BLaER1 treated with 17β-estradiol and CSF1 and Interleukin-3, amounts not matched to agents 10 nM and 100 nM (cell line): ENCODE data around the gene ACADVL.
A peak's percentile ranks its signal among the peaks of the same experiment; 100 is the strongest.

Experiments used
- H3K27ac ChIP-seq, 11 experiments: shearing (Covaris generic); formaldehyde crosslinking; 2 replicates each; pipeline ENCODE4 v1.8.1; 2022
- H3K27me3 ChIP-seq, 11 experiments: shearing (Covaris generic); formaldehyde crosslinking; 2 replicates each; pipeline ENCODE4 v1.8.1; 2022
- H3K36me3 ChIP-seq, 11 experiments: shearing (Covaris generic); formaldehyde crosslinking; 2 replicates each; pipeline ENCODE4 v1.8.1; 2022
- H3K4me1 ChIP-seq, 10 experiments: shearing (Covaris generic); formaldehyde crosslinking; 2 replicates each; pipeline ENCODE4 v1.8.1; 2022
- H3K4me2 ChIP-seq, 11 experiments: shearing (Covaris generic); formaldehyde crosslinking; 2 replicates each; pipeline ENCODE4 v1.8.1; 2022
- H3K4me3 ChIP-seq, 10 experiments: shearing (Covaris generic); formaldehyde crosslinking; 2 replicates each; pipeline ENCODE4 v1.8.1; 2022
- H3K9ac ChIP-seq, 11 experiments: shearing (Covaris generic); formaldehyde crosslinking; 2 replicates each; pipeline ENCODE4 v1.8.1; 2022
- H3K9me3 ChIP-seq, 11 experiments: shearing (Covaris generic); formaldehyde crosslinking; replicated peaks in 1 of 11; 2 replicates each; pipeline ENCODE4 v1.8.1; 2022
- H4K20me1 ChIP-seq, 11 experiments: shearing (Covaris generic); formaldehyde crosslinking; 2 replicates each; pipeline ENCODE4 v1.8.1; 2022
- Cebpa-rat ChIP-seq, 11 experiments: shearing (Covaris generic); IDR thresholded peaks; 2 replicates each; pipeline ENCODE4 v1.8.1; 2022

ACADVL gene

GRCh38 chr17:7232114-7232513, 12.4 kb downstream of the ACADVL start:
- peaks cover 47 to 66% (median 48%) of the 10 kb centered on the region in 10 experiments for H3K4me1 ChIP-seq
- no peak overlapping the region for H3K27ac ChIP-seq
- H3K9ac ChIP-seq: peak overlapping the region in 3 of 11 experiments; percentile 16 to 97 (median 29); a peak in 4 of 22 replicates
- H3K9me3 ChIP-seq: no peaks in the 10 kb centered on the region
- peak overlapping the region in 9 of 10 experiments; percentile 66 to 88 (median 77); a peak in 10 of 20 replicates for H3K4me3 ChIP-seq
- H3K4me2 ChIP-seq: peak overlapping the region; percentile 91 to 99 (median 94)
- H3K36me3 ChIP-seq: peaks cover 58 to 71% (median 64%) of the 10 kb centered on the region in 11 experiments
- no peak for TF ChIP-seq Cebpa-rat (IDR thresholded peaks at IDR 0.05)
- H4K20me1 ChIP-seq: peaks cover 21 to 73% (median 40%) of the 10 kb centered on the region in 11 experiments; a peak in 21 of 22 replicates
- H3K27me3 ChIP-seq: no peaks in the 10 kb centered on the region

- H3K27me3 ChIP-seq: no peaks in the 10 kb centered on the region
- peak overlapping the region; percentile 91 to 99 (median 94) for H3K4me2 ChIP-seq
- H4K20me1 ChIP-seq: peaks cover 27 to 76% (median 45%) of the 10 kb centered on the region in 11 experiments; a peak in 21 of 22 replicates
- H3K4me1 ChIP-seq: peaks cover 52 to 60% (median 53%) of the 10 kb centered on the region in 10 experiments
- peaks cover 46 to 58% (median 53%) of the 10 kb centered on the region in 11 experiments for H3K36me3 ChIP-seq
- no peak for TF ChIP-seq Cebpa-rat (IDR thresholded peaks at IDR 0.05)
- H3K9ac ChIP-seq: peak overlapping the region; percentile 84 to 98 (median 96)
- peak overlapping the region; percentile 59 to 85 (median 81) for H3K27ac ChIP-seq
- H3K9me3 ChIP-seq: no peaks in the 10 kb centered on the region
- peak overlapping the region; percentile 66 to 88 (median 77) for H3K4me3 ChIP-seq
Observed at GRCh38 chr17:7233701-7234082, 14.0 kb downstream of the ACADVL start.

- TF ChIP-seq Cebpa-rat (IDR thresholded peaks at IDR 0.05): no peak
- Histone ChIP-seq H3K27ac (peak within 1 kb of the TSS; percentile 59 to 85 (median 81)), H3K27me3 (no peaks in the 10 kb centered on the region), H3K4me2 (peak within 1 kb of the TSS; percentile 91 to 99 (median 94)), H3K36me3 (peaks cover 39 to 52% (median 47%) of the 10 kb centered on the region in 11 experiments), H3K4me1 (peaks cover 52 to 59% (median 53%) of the 10 kb centered on the region in 10 experiments), H3K4me3 (peak within 1 kb of the TSS; percentile 66 to 88 (median 77)), H4K20me1 (peaks cover 27 to 74% (median 44%) of the 10 kb centered on the region in 11 experiments; a peak in 21 of 22 replicates), H3K9ac (peak within 1 kb of the TSS; percentile 84 to 98 (median 96)), H3K9me3 (no peaks in the 10 kb centered on the region)
Observed at GRCh38 chr17:7234083-7234951, 14.6 kb downstream of the ACADVL start, which contains the start of gene DVL2. Gene DVL2 (minus strand): TSS chr17:7234517. CDS start chr17:7234262, 255 bp downstream.

- Histone ChIP-seq H3K4me2 (peak overlapping the region; percentile 91 to 99 (median 94); a peak in 21 of 22 replicates), H3K27me3 (no peaks in the 10 kb centered on the region), H3K4me3 (peak overlapping the region in 7 of 10 experiments; percentile 15 to 97 (median 88); a peak in 10 of 20 replicates), H3K9ac (peak overlapping the region; percentile 95 to 98 (median 97); a peak in 19 of 22 replicates), H4K20me1 (peaks cover 23 to 57% (median 36%) of the 10 kb centered on the region in 11 experiments; a peak in 20 of 22 replicates), H3K9me3 (no peaks in the 10 kb centered on the region), H3K4me1 (peaks cover 55 to 66% (median 65%) of the 10 kb centered on the region in 10 experiments), H3K36me3 (peaks cover 27 to 46% (median 37%) of the 10 kb centered on the region in 11 experiments), H3K27ac (peak overlapping the region in 7 of 11 experiments; percentile 0 to 93 (median 84); a peak in 10 of 22 replicates)
- no peak for TF ChIP-seq Cebpa-rat (IDR thresholded peaks at IDR 0.05)
Observed at GRCh38 chr17:7235693-7236665, 16.2 kb downstream of the ACADVL start.

GRCh38 chr17:7236808-7237207, 17.1 kb downstream of the ACADVL start:
- peak overlapping the region; percentile 71 to 99 (median 93) for H3K4me2 ChIP-seq

GRCh38 chr17:7237266-7237760, 17.6 kb downstream of the ACADVL start:
- H3K9ac ChIP-seq: peak overlapping the region; percentile 95 to 98 (median 97)
- peaks cover 18 to 44% (median 30%) of the 10 kb centered on the region in 11 experiments; a peak in 20 of 22 replicates for H4K20me1 ChIP-seq
- peak overlapping the region; percentile 75 to 97 (median 93); a peak in 21 of 22 replicates for H3K27ac ChIP-seq
- peaks cover 42 to 64% (median 62%) of the 10 kb centered on the region in 10 experiments for H3K4me1 ChIP-seq
- H3K9me3 ChIP-seq: no peaks in the 10 kb centered on the region
- TF ChIP-seq Cebpa-rat (IDR thresholded peaks at IDR 0.05): no peak
- peak overlapping the region; percentile 71 to 99 (median 93) for H3K4me2 ChIP-seq
- H3K4me3 ChIP-seq: peak overlapping the region; percentile 88 to 97 (median 96)
- H3K36me3 ChIP-seq: peaks cover 27 to 45% (median 38%) of the 10 kb centered on the region in 11 experiments
- no peaks in the 10 kb centered on the region for H3K27me3 ChIP-seq

More at GRCh38 chr17:7236808-7237207, 17.1 kb downstream of the ACADVL start:
- H3K4me1 ChIP-seq: peaks cover 47 to 69% (median 67%) of the 10 kb centered on the region in 10 experiments
- no peaks in the 10 kb centered on the region for H3K27me3 ChIP-seq
- peak overlapping the region; percentile 88 to 97 (median 96); a peak in 18 of 20 replicates for H3K4me3 ChIP-seq
- peak overlapping the region in 8 of 11 experiments; percentile 21 to 97 (median 93); a peak in 11 of 22 replicates for H3K27ac ChIP-seq
- TF ChIP-seq Cebpa-rat (IDR thresholded peaks at IDR 0.05): no peak
- peak overlapping the region; percentile 95 to 98 (median 97); a peak in 20 of 22 replicates for H3K9ac ChIP-seq
- H4K20me1 ChIP-seq: peaks cover 18 to 49% (median 34%) of the 10 kb centered on the region in 11 experiments; a peak in 20 of 22 replicates
- H3K9me3 ChIP-seq: no peaks in the 10 kb centered on the region
- peaks cover 27 to 45% (median 38%) of the 10 kb centered on the region in 11 experiments for H3K36me3 ChIP-seq

GRCh38 chr17:7237761-7238419, 18.2 kb downstream of the ACADVL start:
- no peak for TF ChIP-seq Cebpa-rat (IDR thresholded peaks at IDR 0.05)
- Histone ChIP-seq H3K27me3 (no peaks in the 10 kb centered on the region), H3K9ac (peak overlapping the region; percentile 95 to 98 (median 97)), H4K20me1 (peaks cover 18 to 38% (median 28%) of the 10 kb centered on the region in 11 experiments; a peak in 20 of 22 replicates), H3K4me3 (peak overlapping the region; percentile 88 to 97 (median 96)), H3K4me1 (peaks cover 36 to 58% (median 56%) of the 10 kb centered on the region in 10 experiments), H3K36me3 (peaks cover 27 to 45% (median 38%) of the 10 kb centered on the region in 11 experiments), H3K27ac (peak overlapping the region; percentile 75 to 97 (median 93); a peak in 21 of 22 replicates), H3K9me3 (no peaks in the 10 kb centered on the region), H3K4me2 (peak overlapping the region; percentile 71 to 99 (median 93))
